Measurements from ENCODE around the gene PCLO.
"Not testable (repeated sequence)": the region's sequence is repeated elsewhere in the genome, so short reads cannot be mapped to it uniquely, and the experiment has no call there.

The PCLO gene

DNA sequence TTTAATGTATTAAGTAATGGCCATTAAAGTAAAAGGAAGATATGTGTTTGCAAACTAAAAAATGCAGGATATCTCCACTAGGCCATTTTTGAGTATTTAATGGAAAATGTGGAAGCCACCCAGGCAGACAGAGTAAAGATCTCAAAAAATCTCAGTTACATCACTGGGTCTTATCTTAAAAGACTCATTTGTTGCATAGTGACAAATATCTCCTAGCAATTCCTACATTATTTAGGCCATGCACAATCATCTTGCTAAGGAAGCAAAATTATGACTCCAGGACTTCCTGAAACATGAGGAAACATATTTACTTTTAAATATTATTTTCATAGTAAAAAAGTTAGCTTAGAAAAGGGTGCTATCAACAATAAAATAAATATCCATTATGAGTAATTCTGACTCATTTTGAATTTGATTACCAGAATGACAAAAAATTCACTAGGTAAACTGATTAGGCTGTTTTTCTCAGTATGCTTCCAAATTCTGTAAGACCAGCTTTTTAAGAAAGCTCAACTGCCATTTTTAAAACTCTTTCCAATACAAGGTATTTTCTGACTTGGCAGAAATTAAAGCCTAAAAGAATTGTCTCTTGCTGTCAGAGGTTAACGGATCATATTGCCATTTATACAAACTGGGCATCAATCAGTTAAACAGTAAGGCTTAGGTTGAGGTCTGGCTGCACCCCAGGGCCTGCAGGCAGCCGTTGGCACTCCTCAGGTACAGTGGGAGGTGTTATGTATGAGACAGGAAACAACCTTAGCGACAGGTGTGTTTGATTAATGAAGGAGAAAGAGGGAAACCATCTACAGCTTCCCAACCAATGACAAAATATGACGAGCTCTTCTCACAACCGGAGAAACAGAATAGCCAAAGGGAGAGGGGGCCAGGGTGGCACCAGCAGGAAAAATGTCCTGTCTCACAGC lies 31.8 kb downstream of the PCLO start:
- DNase-seq: no peak

- DNase-seq: no peak
These were observed 32.5 kb downstream of the PCLO start for GRCh38 chr7:83130191-83130590.

GRCh38 chr7:83119494-83119893 lies 43.2 kb downstream of the PCLO start:
- DNase-seq: no peak

- DNase-seq: no peak
These were observed 43.7 kb downstream of the PCLO start for GRCh38 chr7:83119026-83119382.

DNA sequence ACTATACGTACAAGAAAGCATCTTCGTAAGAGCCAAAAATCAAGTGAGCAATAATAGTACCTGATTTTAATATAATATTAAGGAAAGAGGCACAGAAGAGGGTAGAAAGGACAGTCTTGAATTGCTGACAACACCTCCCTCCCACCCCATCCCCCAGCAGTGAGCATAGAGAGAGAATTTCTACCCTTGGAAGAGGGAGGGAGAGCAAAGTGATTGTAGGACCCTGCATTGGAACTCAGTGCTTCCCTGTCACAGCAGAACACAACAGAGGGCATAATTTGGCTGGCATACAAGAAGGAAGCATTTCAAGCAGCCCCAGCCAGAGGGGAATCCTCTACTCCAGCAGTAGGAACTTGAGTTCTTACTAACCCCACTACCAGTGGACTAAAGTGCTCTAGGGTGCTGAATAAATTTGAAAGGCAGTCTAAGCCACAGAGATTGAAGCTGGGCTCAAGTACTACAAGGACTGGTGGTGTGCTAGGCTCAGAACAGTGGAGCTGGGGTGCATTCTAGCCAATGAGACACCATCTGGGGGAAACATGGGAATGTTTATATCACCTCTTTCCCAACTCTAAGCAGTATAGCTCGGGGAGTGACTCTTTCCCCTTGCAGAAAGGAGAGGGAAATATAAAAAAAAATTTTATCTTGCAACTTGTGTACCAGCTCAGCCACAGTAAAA lies 44.2 kb downstream of the PCLO start:
- DNase-seq: no peak

DNA sequence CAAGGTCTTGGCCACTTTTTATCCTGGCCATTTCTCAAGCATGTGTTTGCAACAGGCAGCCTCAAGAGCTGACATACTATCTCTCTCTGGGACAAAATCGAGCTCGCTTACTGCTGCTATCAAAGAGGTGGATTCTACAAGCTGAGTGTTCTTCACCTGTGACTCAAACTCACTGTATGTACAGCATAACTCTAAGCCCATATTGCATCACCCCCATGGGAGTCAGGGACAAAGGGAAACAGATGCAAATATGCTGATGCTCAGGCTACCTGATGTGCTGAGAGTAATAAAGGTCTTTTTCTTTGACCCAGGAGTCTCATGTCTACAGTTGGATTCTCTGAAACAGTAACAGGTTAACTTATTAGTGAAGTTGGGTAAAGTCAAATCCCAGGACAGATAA lies 45.2 kb downstream of the PCLO start:
- DNase-seq: no peak

GRCh38 chr7:83111391-83111790 lies 51.3 kb downstream of the PCLO start:
- DNase-seq: no peak

- DNase-seq: no peak
These were observed 53.3 kb downstream of the PCLO start for GRCh38 chr7:83109352-83109751.

DNA sequence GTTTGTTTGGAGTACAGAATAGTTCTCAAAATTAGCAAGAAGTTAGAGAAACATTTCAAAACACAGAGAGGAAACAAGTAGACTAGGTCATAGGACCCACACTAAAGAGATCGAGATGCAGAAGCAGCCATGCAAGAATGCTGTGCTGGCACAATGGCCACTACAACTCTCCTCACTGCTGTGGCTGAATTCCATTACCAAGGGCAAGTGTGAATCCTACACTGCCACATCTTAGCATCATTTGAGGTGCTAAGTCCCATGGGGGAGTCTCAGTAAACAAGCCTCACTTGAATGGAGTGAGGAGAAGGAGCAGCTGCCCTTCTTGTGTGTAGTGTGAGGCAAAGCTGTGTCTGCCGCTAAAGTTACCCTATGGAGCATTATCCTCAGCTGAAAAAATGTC lies 56.7 kb downstream of the PCLO start:
- DNase-seq: no peak

GRCh38 chr7:83105063-83105462 lies 57.6 kb downstream of the PCLO start:
- no peak for DNase-seq

GRCh38 chr7:83101530-83101929 lies 61.2 kb downstream of the PCLO start:
- no peak for DNase-seq

GRCh38 chr7:83096065-83096580 lies 66.6 kb downstream of the PCLO start:
- DNase-seq: no peak

DNA sequence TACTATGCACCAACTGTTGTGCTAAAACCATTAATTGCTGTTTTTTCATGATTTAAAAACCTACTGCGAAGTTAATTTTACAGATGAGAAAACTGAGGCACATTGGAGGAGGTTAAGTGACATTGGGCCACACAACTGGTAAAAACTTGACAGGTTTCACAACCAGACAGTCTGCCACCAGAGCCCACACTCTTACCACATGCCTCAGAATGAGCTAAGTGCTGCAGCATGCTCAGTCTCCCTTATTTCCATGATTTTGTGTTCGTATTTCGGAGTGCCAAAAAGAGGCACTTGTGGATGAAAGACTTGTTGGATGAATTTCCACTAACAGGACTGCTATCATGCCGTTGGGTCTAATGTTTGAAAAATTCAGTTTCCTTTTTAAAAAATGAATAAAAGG lies 77.4 kb downstream of the PCLO start:
- no peak for DNase-seq

- not testable (repeated sequence) for DNase-seq
These were observed 82.8 kb downstream of the PCLO start for GRCh38 chr7:83079879-83080278.

DNA sequence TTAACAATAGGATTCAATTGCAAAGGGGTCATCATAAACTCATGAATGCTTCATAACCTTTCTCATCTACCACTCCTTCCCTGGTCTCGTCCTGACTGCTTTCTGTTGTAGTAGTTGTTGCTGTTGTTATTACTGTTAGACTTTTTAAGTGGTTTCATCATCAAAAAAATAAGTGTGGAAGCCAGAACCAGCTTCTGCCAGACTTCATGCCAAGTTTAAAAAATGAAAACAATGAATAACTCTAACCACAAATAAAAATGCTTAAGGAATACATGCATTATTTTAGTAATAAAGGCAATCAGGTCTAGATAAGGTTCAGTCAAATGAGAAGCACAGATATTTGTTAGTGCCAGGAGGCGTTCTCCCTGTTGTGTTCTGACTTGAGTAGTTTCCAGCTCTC lies 85.4 kb downstream of the PCLO start:
- no peak for DNase-seq

GRCh38 chr7:83072576-83073517 lies 89.8 kb downstream of the PCLO start:
- DNase-seq: no peak

GRCh38 chr7:83065714-83066113 lies 97.0 kb downstream of the PCLO start:
- DNase-seq: no peak

GRCh38 chr7:83060218-83060617 lies 102.5 kb downstream of the PCLO start:
- DNase-seq: no peak

DNA sequence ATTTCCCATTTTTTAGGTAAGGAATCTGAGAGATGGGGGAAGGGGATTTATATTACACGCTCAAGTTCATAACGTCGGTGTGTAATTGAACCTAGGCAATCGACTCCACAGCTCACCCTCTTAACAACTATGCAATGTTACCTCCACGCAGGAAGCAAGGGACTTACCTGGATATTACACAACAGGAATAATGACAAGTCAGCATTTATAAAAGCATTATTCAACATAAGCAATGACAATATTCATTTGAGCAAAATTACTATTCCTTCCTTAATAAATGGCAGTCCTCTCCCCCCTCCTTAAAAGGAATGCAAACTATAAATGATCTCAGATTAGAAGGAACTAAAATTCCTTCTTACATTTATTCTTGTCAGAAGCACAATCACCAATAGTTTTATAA lies 104.0 kb downstream of the PCLO start:
- no peak for DNase-seq

DNA sequence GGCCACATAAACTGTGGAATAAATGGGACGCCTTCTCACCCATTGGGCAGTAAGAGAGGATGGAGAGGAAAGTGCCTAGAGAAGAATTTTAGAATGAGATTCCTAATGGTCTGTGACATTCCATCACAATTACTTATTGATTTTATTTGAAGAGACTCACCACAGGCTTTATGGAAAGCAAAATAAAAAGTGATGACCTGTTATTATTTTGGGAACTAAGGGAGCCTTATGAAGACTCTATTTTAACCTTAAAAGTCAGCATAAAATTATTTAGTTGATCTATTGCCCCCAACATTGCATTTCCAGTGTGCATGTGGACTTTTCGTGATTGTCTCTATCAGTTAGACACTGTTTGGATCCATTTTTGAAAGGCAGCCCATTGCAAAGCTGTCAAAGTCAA lies 107.5 kb downstream of the PCLO start:
- no peak for DNase-seq

DNA sequence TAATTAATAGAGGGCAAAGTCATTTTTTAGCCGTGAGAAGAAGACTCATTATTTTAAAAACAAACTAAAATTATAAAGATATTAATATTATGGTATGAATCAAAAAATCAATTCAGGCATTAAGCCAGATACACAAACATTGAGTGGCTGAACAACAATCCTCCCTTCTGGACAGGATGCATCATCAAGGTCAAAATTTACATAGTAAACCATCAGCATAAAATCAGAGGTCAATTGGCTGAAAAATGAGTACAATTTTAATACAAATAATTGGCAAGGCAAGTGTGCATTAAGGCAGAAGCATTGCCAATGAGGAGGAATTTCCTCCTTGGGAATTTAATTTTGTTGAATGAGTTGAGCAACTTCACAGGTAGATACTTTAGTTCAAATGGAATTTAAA lies 108.2 kb downstream of the PCLO start:
- DNase-seq: no peak

DNA sequence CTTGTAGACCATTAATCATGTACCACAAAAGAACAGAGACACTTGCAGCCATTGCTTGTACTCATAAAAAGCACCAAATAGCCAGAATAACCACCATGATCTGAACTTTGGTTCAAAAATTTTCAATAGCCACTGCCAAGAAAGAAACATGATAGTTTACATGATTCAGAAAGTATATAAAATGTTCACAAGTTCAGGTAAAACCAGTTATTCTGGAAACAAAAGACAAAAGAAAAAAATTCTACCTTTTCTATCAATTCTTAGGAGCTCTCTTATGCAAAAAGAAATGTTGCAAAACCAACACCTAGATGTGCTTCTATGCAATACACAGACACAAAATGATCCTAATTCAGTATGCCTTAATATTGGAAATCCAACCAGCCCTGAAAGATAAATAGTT lies 108.7 kb downstream of the PCLO start:
- DNase-seq: no peak

DNA sequence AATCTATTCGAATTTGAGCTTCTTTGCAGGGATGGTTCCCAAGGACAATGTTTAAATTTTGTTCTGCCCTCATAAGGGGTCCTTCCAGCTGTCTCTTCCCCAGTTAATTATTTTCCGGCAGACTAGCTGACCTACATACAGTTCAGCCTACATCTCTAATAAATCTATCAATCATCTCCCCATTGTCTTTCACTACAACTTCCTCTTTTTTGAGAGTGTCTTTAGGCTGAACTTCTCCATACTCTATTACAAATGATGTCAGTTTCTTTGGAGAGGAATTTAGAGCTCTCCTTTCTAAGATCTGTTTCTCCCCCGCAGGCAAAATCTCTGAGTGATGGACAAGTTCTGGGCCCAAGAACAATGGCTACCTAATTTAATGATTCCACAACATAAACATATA lies 122.2 kb downstream of the PCLO start:
- DNase-seq: no peak
